Measurements from ENCODE around the gene DMTF1.
"Not testable (repeated sequence)": the region's sequence is repeated elsewhere in the genome, so short reads cannot be mapped to it uniquely, and the experiment has no call there.

DMTF1 gene

GRCh38 chr7:87199700-87200450 lies 47.6 kb downstream of the DMTF1 start:
- no peak for DNase-seq

- no peak for DNase-seq
Measured at GRCh38 chr7:87202208-87202607, 50.0 kb downstream of the DMTF1 start.

- DNase-seq = no peak
Measured at GRCh38 chr7:87202705-87203104, 50.5 kb downstream of the DMTF1 start.

- DNase-seq = not testable (repeated sequence)
Measured at GRCh38 chr7:87203929-87204328, 51.7 kb downstream of the DMTF1 start.

- DNase-seq = no peak
Measured at GRCh38 chr7:87204933-87205332, 52.7 kb downstream of the DMTF1 start.

- DNase-seq = not testable (repeated sequence)
Measured at GRCh38 chr7:87205701-87206100, 53.4 kb downstream of the DMTF1 start.

- DNase-seq = no peak
Measured at GRCh38 chr7:87206361-87206760, 54.1 kb downstream of the DMTF1 start.

- no peak for DNase-seq
Measured at GRCh38 chr7:87209295-87209924, 57.2 kb downstream of the DMTF1 start.

- DNase-seq = no peak
Measured at GRCh38 chr7:87210506-87210905, 58.3 kb downstream of the DMTF1 start.

- DNase-seq = no peak
Measured at GRCh38 chr7:87212498-87212897, 60.2 kb downstream of the DMTF1 start.

GRCh38 chr7:87213252-87213651 lies 61.0 kb downstream of the DMTF1 start:
- no peak for DNase-seq

GRCh38 chr7:87213811-87214210 lies 61.6 kb downstream of the DMTF1 start:
- DNase-seq = no peak

- no peak for DNase-seq
Measured at GRCh38 chr7:87215046-87215445, 62.8 kb downstream of the DMTF1 start.

GRCh38 chr7:87216701-87217508 lies 64.7 kb downstream of the DMTF1 start:
- DNase-seq = no peak

- DNase-seq = no peak
Measured at GRCh38 chr7:87217983-87218653, 65.9 kb downstream of the DMTF1 start.

- no peak for DNase-seq
Measured at GRCh38 chr7:87218796-87219544, 66.7 kb downstream of the DMTF1 start.

- DNase-seq = peak; percentile 50
Measured at GRCh38 chr7:87219545-87220025, 67.3 kb downstream of the DMTF1 start, which contains the start of gene TMEM243. Gene TMEM243, minus strand, starts transcription at chr7:87219732. Its CDS starts 229 bp downstream, at chr7:87219503.

GRCh38 chr7:87220026-87220733 lies 67.9 kb downstream of the DMTF1 start:
- DNase-seq = no peak

GRCh38 chr7:87220734-87221215 lies 68.5 kb downstream of the DMTF1 start:
- DNase-seq = no peak

- DNase-seq = no peak
Measured at GRCh38 chr7:87223666-87224065, 71.4 kb downstream of the DMTF1 start.

GRCh38 chr7:87225696-87226095 lies 73.4 kb downstream of the DMTF1 start:
- no peak for DNase-seq
